DMS79 (cell line): ENCODE results near the gene PKIB.

Source experiments
- DNase-seq: peaks from one replicate; lab custom pipeline; 2025; lab: John Stamatoyannopoulos, UW

PKIB gene

GRCh38 chr6:122669418-122669817, 59.2 kb downstream of the PKIB start:
- no peak for DNase-seq

- no peak for DNase-seq
Measured at GRCh38 chr6:122669868-122670267, 59.7 kb downstream of the PKIB start.

- no peak for DNase-seq
Measured at GRCh38 chr6:122671251-122671650, 61.0 kb downstream of the PKIB start.

- DNase-seq = no peak
Measured at GRCh38 chr6:122673343-122673961, 63.2 kb downstream of the PKIB start.

GRCh38 chr6:122676146-122676545, 65.9 kb downstream of the PKIB start:
- no peak for DNase-seq

GRCh38 chr6:122676688-122677087, 66.5 kb downstream of the PKIB start:
- no peak for DNase-seq

- DNase-seq = no peak
Measured at GRCh38 chr6:122677406-122677805, 67.2 kb downstream of the PKIB start.

- DNase-seq = no peak
Measured at GRCh38 chr6:122678841-122679240, 68.6 kb downstream of the PKIB start.

GRCh38 chr6:122681705-122682104, 71.5 kb downstream of the PKIB start:
- no peak for DNase-seq

- no peak for DNase-seq
Measured at GRCh38 chr6:122683989-122684651, 73.9 kb downstream of the PKIB start.

GRCh38 chr6:122692175-122692598, 82.0 kb downstream of the PKIB start:
- no peak for DNase-seq

- no peak for DNase-seq
Measured at GRCh38 chr6:122692807-122693580, 82.8 kb downstream of the PKIB start.

- DNase-seq = no peak
Measured at GRCh38 chr6:122694075-122694474, 83.9 kb downstream of the PKIB start.

- DNase-seq = no peak
Measured at GRCh38 chr6:122694602-122695001, 84.4 kb downstream of the PKIB start.

- no peak for DNase-seq
Measured at GRCh38 chr6:122695188-122695587, 85.0 kb downstream of the PKIB start.

- DNase-seq = no peak
Measured at GRCh38 chr6:122696079-122696478, 85.9 kb downstream of the PKIB start.

GRCh38 chr6:122696853-122697252, 86.6 kb downstream of the PKIB start:
- no peak for DNase-seq

- no peak for DNase-seq
Measured at GRCh38 chr6:122697458-122697857, 87.3 kb downstream of the PKIB start.

GRCh38 chr6:122701666-122702065, 91.5 kb downstream of the PKIB start:
- DNase-seq = no peak

GRCh38 chr6:122702841-122703240, 92.6 kb downstream of the PKIB start:
- no peak for DNase-seq

GRCh38 chr6:122704066-122704465, 93.9 kb downstream of the PKIB start:
- no peak for DNase-seq

GRCh38 chr6:122709922-122710512, 99.8 kb downstream of the PKIB start:
- no peak for DNase-seq
